PC-3 (cell line): ENCODE results near the gene CORO6.

Experiments used
- EZH2 ChIP-seq: fragments of 300-600 bp; sonication (generic); IDR thresholded peaks from one replicate; pipeline ENCODE4 v1.6.1; 2017; ENCODE audit warnings: antibody characterized with exemption, mild to moderate bottlenecking, low read length; ENCODE audit not compliant: unreplicated experiment
- TF ChIP-seq, protein P1 (sequence below): fragments of 300-600 bp; sonication (generic); conservative IDR thresholded peaks from 2 replicates; pipeline ENCODE4 v1.5.1; 2017; ENCODE audit warnings: antibody characterized with exemption, low read depth, mild to moderate bottlenecking, low read length

DNA sequence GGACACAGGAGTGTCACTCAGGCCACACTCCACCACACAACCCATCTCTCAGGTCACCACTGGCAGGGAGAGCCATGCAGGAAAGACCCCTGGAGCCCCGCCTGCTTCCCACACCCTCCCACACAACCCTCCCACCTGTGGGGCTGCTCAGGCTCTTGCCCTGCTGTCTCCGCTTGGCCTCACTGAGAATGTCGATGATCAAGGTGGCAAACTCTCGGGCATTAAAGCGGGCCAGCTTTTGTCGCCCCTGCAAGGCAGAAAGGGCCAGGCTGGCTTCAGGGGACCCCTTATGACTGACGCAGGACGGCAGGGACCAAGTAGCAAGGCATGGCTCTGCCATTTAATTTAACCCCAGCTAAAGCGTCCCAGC lies 45.7 kb downstream of the CORO6 start:
- TF ChIP-seq, protein P1, sequence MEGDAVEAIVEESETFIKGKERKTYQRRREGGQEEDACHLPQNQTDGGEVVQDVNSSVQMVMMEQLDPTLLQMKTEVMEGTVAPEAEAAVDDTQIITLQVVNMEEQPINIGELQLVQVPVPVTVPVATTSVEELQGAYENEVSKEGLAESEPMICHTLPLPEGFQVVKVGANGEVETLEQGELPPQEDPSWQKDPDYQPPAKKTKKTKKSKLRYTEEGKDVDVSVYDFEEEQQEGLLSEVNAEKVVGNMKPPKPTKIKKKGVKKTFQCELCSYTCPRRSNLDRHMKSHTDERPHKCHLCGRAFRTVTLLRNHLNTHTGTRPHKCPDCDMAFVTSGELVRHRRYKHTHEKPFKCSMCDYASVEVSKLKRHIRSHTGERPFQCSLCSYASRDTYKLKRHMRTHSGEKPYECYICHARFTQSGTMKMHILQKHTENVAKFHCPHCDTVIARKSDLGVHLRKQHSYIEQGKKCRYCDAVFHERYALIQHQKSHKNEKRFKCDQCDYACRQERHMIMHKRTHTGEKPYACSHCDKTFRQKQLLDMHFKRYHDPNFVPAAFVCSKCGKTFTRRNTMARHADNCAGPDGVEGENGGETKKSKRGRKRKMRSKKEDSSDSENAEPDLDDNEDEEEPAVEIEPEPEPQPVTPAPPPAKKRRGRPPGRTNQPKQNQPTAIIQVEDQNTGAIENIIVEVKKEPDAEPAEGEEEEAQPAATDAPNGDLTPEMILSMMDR = no peak
- no peak for TF ChIP-seq EZH2
